HG03378 (cell line): ENCODE results near the gene MFNG.

Experiments used
- ATAC-seq: cut with Tn5 transposase; IDR thresholded peaks from one replicate; pipeline ENCODE4 v1.9.1; 2021; ENCODE audit warnings: mild to moderate bottlenecking, moderate library complexity; ENCODE audit not compliant: unreplicated experiment

MFNG gene

GRCh38 chr22:37514526-37515051 is 28.4 kb upstream of the MFNG start:
- no peak for ATAC-seq

- ATAC-seq, result no peak
Observed at GRCh38 chr22:37511395-37512104, 25.4 kb upstream of the MFNG start.

GRCh38 chr22:37510091-37510490 is 23.9 kb upstream of the MFNG start:
- ATAC-seq, result no peak

- no peak for ATAC-seq
Observed at GRCh38 chr22:37509059-37509860, 23.1 kb upstream of the MFNG start.

GRCh38 chr22:37508431-37508992 is 22.3 kb upstream of the MFNG start:
- ATAC-seq, result no peak

GRCh38 chr22:37507731-37508130 is 21.5 kb upstream of the MFNG start:
- ATAC-seq, result no peak

- ATAC-seq, result no peak
Observed at GRCh38 chr22:37505989-37506388, 19.8 kb upstream of the MFNG start.

- ATAC-seq, result no peak
Observed at GRCh38 chr22:37505565-37505964, 19.4 kb upstream of the MFNG start.

- no peak for ATAC-seq
Observed at GRCh38 chr22:37504964-37505363, 18.8 kb upstream of the MFNG start.

- ATAC-seq, result no peak
Observed at GRCh38 chr22:37503850-37504249, 17.7 kb upstream of the MFNG start.

GRCh38 chr22:37503183-37503683 is 17.0 kb upstream of the MFNG start:
- ATAC-seq, result no peak

- no peak for ATAC-seq
Observed at GRCh38 chr22:37502342-37503182, 16.4 kb upstream of the MFNG start.

GRCh38 chr22:37501610-37502341 is 15.6 kb upstream of the MFNG start:
- no peak for ATAC-seq

GRCh38 chr22:37500745-37501609 is 14.8 kb upstream of the MFNG start:
- ATAC-seq, result no peak

- ATAC-seq, result no peak
Observed at GRCh38 chr22:37499789-37500540, 13.8 kb upstream of the MFNG start.

GRCh38 chr22:37499027-37499707 is 13.0 kb upstream of the MFNG start:
- no peak for ATAC-seq

GRCh38 chr22:37498289-37498909 is 12.2 kb upstream of the MFNG start:
- ATAC-seq, result no peak
